ENCODE measurements around the gene RAB41.
A peak's percentile ranks its signal among the peaks of the same experiment; 100 is the strongest.

RAB41 gene

GRCh38 chrX:70280573-70280972 lies 1.4 kb upstream of the RAB41 start:
- no peak for DNase-seq (ENCODE audit: low spot score)
- no peak for TF ChIP-seq CTCF (IDR thresholded peaks at IDR 0.05; ENCODE audit: extremely low read depth, insufficient read depth, missing control alignments)
- in situ Hi-C loops (cut with MboI; ENCODE audit: low pct_unique_long_range_greater_than_20kb, low sequenced_read_pairs, unreplicated experiment), result no loop called here

GRCh38 chrX:70289168-70289792 lies 7.3 kb downstream of the RAB41 start:
- TF ChIP-seq CTCF (IDR thresholded peaks at IDR 0.05; ENCODE audit: extremely low read depth, insufficient read depth, missing control alignments), result no peak
- no peak for DNase-seq (ENCODE audit: low spot score)
- in situ Hi-C loops (cut with MboI; ENCODE audit: low pct_unique_long_range_greater_than_20kb, low sequenced_read_pairs, unreplicated experiment), result no loop called here

DNA sequence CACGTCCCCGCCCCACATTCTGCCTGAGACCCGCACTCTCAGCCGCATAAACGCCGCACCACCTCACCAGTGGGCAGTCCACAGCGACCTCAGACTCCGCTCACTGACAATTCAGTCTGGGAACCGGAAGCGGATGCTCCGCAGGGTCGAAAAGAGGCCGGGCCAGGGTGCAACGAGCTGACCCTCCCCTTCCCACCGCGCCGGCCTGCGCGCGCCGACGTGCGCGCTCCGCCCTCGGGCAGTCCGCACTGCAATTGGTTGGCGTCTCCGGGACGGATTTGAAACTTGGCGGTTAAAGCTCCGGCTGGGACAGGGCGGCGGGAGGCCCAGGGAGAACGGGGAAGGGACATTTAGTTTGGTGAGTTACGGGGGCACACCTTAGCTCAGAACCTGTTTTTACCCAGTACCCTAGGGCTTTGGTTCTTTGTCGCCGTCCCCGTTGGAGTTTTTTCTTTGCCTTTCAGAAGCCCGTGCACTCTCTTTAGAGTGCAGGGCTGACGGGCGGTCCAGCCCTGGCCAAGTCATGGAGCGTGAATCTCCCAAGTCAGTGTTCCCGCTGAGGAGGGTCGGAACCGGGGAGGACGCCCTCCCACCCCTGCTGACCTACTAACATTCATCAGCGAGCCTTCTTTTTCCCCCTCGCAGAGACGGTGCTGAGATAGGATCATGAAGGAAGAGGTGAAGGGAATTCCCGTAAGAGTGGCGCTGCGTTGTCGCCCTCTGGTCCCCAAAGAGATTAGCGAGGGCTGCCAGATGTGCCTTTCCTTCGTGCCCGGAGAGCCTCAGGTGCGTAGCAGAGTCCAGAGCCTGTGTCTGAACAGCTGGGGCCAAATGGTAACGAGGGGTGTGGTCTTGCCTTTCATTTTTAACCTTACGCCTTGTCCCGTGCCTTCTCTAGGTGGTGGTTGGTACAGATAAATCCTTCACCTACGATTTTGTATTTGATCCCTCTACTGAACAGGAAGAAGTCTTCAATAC lies 8.1 kb downstream of the RAB41 start, which contains the start of the genes KIF4A and PDZD11:
Gene KIF4A (plus strand): TSS at position 312 of the 978 bp plus-strand sequence. CDS start 355 bp downstream, at position 667.
Gene PDZD11 (minus strand): TSS at position 135 of the 978 bp plus-strand sequence. CDS start 586 bp downstream, outside the sequence.
- TF ChIP-seq CTCF (IDR thresholded peaks at IDR 0.05; ENCODE audit: extremely low read depth, insufficient read depth, missing control alignments), result no peak
- DNase-seq (ENCODE audit: low spot score), result peak; percentile 91
- in situ Hi-C loops (cut with MboI; ENCODE audit: low pct_unique_long_range_greater_than_20kb, low sequenced_read_pairs, unreplicated experiment), result no loop called here

- no peak for TF ChIP-seq CTCF (IDR thresholded peaks at IDR 0.05; ENCODE audit: extremely low read depth, insufficient read depth, missing control alignments)
- in situ Hi-C loops (cut with MboI; ENCODE audit: low pct_unique_long_range_greater_than_20kb, low sequenced_read_pairs, unreplicated experiment), result no loop called here
Observed at GRCh38 chrX:70292788-70293187, 10.8 kb downstream of the RAB41 start.

DNA sequence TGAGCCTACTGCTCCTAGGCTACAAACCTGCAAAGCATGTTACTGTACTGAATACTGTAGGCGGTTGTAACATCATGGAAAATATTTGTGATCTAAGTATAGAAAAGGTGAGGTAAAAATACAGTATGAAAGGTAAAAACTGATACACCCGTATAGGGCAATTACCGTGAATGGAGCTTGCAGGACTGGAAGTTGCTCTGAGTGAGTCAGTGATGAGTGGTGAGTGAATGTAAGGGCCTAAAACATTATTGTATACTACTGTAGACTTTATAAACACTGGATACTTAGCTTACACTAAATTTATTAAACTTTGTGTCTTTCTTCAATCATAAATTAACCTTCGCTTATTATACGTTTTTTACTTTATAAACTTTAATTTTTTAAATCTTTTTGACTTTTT lies 11.6 kb downstream of the RAB41 start:
- no peak for TF ChIP-seq CTCF (IDR thresholded peaks at IDR 0.05; ENCODE audit: extremely low read depth, insufficient read depth, missing control alignments)
- in situ Hi-C loops (cut with MboI; ENCODE audit: low pct_unique_long_range_greater_than_20kb, low sequenced_read_pairs, unreplicated experiment), result no loop called here
- DNase-seq (ENCODE audit: low spot score), result no peak

More at GRCh38 chrX:70292788-70293187, 10.8 kb downstream of the RAB41 start:
- no peak for DNase-seq (ENCODE audit: low spot score)

DNA sequence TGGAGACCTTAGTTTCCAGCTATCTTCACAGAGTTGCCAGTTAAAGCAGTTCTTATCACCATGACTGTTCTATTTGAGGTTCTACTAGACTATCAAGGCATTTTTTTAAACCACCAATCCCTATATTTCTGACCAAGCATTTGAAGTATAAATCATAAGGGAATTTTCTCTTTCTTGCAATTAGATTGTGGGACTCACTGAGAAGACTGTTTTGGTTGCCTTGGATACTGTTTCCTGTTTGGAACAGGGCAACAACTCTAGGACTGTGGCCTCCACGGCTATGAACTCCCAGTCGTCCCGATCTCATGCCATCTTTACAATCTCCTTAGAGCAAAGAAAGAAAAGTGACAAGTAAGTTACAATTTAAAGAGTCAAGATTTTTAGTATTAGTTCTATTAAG lies 19.7 kb downstream of the RAB41 start:
- in situ Hi-C loops (cut with MboI; ENCODE audit: low pct_unique_long_range_greater_than_20kb, low sequenced_read_pairs, unreplicated experiment), result no loop called here
- no peak for TF ChIP-seq CTCF (IDR thresholded peaks at IDR 0.05; ENCODE audit: extremely low read depth, insufficient read depth, missing control alignments)
- DNase-seq (ENCODE audit: low spot score), result no peak

All from GM13977 (cell line).